Panc1 (cell line): ENCODE data around the gene RASIP1. TPM values are rescaled to one million over a fixed set of nuclear protein-coding genes. Genes with fewer than 3 reads are reported as not detected.

ENCODE experiments used
- ATAC-seq: fragments of 200-7000 bp; cut with Tn5 transposase; 2 replicates; pipeline ENCODE4 v1.9.1; 2020; ENCODE audit warnings: mild to moderate bottlenecking, moderate library complexity
- BruUV-seq: library from RNA; stranded (reverse); fragments of 400-500 nt; replicated peaks from 2 replicates; lab custom pipeline; 2021; lab: Mats Ljungman, UMichigan
- CTCF ChIA-PET: fragments of 300-600 bp; sonication (Branson Sonifier 250); formaldehyde crosslinking; loops from one replicate; lab custom pipeline; 2022; ENCODE audit warnings: antibody characterized with exemption; lab: Charles Lee
- POLR2A ChIA-PET: fragments of 300-600 bp; sonication (Branson Sonifier 250); formaldehyde crosslinking; loops from one replicate; lab custom pipeline; 2022; ENCODE audit warnings: antibody characterized with exemption; lab: Charles Lee
- DNase-seq: peaks from one replicate; pipeline ENCODE4 v3.0.0-alpha.2; 2010; ENCODE audit warnings: low read depth, low spot score
- H3K27ac ChIP-seq: 2 replicates; pipeline ENCODE4 v1.5.1; 2011; ENCODE audit warnings: mild to moderate bottlenecking, low read length, inconsistent platforms
- H3K27me3 ChIP-seq: fragments of 200-500 bp; sonication (Bioruptor generic); 2 replicates; pipeline ENCODE4 v1.6.0; 2014; ENCODE audit warnings: low read length, inconsistent platforms; ENCODE audit not compliant: control insufficient read depth, insufficient read depth
- H3K36me3 ChIP-seq: fragments of 200-500 bp; sonication (Bioruptor generic); 2 replicates; pipeline ENCODE4 v1.5.1; 2014; ENCODE audit warnings: inconsistent platforms, mild to moderate bottlenecking, low read length, moderate library complexity; ENCODE audit not compliant: control insufficient read depth, insufficient read depth
- H3K4me1 ChIP-seq: 2 replicates; pipeline ENCODE4 v1.5.1; 2011; ENCODE audit warnings: inconsistent platforms, mild to moderate bottlenecking, low read length, moderate library complexity; ENCODE audit not compliant: control insufficient read depth, insufficient read depth
- H3K4me3 ChIP-seq, 2 experiments: 2 replicates each; pipeline ENCODE4 v1.5.1; 2011 to 2012; ENCODE audit warnings: low read depth in 2 of 2, low read length in 2 of 2, mild to moderate bottlenecking in 2 of 2, inconsistent platforms in 1 of 2, moderate library complexity in 1 of 2
- H3K9me3 ChIP-seq: fragments of 200-500 bp; sonication (Bioruptor generic); 2 replicates; pipeline ENCODE4 v1.5.1; 2014; ENCODE audit warnings: low read depth, mild to moderate bottlenecking, inconsistent platforms, low read length, moderate library complexity; ENCODE audit not compliant: control insufficient read depth, insufficient read depth
- POLR2AphosphoS5 ChIP-seq: IDR thresholded peaks from 2 replicates; pipeline ENCODE4 v1.6.1; 2012; ENCODE audit warnings: mild to moderate bottlenecking, low read depth, low read length, moderate library complexity
- SIN3A ChIP-seq: IDR thresholded peaks from 2 replicates; pipeline ENCODE4 v1.6.1; 2012; ENCODE audit warnings: low read depth, mild to moderate bottlenecking, low read length, moderate library complexity, borderline replicate concordance; ENCODE audit not compliant: insufficient read depth
- TCF7L2 ChIP-seq: IDR thresholded peaks from 2 replicates; pipeline ENCODE4 v1.6.1; 2011; ENCODE audit warnings: mild to moderate bottlenecking, low read depth, low read length, inconsistent platforms
- in situ Hi-C: cut with HindIII; loops from 2 replicates; pipeline ENCODE4 v1.10.0; 2016; ENCODE audit warnings: low sequenced_read_pairs, low pct_unique_long_range_greater_than_20kb
- intact Hi-C: fragments of 100-400 bp; cut with micrococcal nuclease; formaldehyde crosslinking; loops from one replicate; pipeline ENCODE4 v1.10.0; 2022; ENCODE audit not compliant: unreplicated experiment
- total RNA-seq: library from RNA; stranded (reverse); gene quantifications from one replicate; pipeline ENCODE4 v1.2.1, GENCODE V29; 2021; ENCODE audit not compliant: unreplicated experiment
- TF ChIP-seq, protein P1 (sequence below): fragments of 450-650 bp; IDR thresholded peaks from 2 replicates; pipeline ENCODE4 v1.5.1; 2017; ENCODE audit warnings: mild to moderate bottlenecking
- TF ChIP-seq, protein P2 (sequence below), 2 experiments: IDR thresholded peaks; 2 replicates each; pipeline ENCODE4 v1.6.1; 2011 to 2012; ENCODE audit warnings: low read depth in 2 of 2, control low read depth in 1 of 2, low read length in 1 of 2, mild to moderate bottlenecking in 1 of 2, moderate library complexity in 1 of 2; ENCODE audit not compliant: insufficient read depth in 1 of 2

The RASIP1 gene
- total RNA-seq, 1 experiment from 2014 or later: 0.41 TPM

- H3K4me3 ChIP-seq: no peak overlapping the region
- no TSS peak for BruUV-seq
- H3K36me3 ChIP-seq: no peaks in the 10 kb centered on the region
- no peak for TF ChIP-seq TCF7L2
- TF ChIP-seq, protein P1, sequence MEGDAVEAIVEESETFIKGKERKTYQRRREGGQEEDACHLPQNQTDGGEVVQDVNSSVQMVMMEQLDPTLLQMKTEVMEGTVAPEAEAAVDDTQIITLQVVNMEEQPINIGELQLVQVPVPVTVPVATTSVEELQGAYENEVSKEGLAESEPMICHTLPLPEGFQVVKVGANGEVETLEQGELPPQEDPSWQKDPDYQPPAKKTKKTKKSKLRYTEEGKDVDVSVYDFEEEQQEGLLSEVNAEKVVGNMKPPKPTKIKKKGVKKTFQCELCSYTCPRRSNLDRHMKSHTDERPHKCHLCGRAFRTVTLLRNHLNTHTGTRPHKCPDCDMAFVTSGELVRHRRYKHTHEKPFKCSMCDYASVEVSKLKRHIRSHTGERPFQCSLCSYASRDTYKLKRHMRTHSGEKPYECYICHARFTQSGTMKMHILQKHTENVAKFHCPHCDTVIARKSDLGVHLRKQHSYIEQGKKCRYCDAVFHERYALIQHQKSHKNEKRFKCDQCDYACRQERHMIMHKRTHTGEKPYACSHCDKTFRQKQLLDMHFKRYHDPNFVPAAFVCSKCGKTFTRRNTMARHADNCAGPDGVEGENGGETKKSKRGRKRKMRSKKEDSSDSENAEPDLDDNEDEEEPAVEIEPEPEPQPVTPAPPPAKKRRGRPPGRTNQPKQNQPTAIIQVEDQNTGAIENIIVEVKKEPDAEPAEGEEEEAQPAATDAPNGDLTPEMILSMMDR: no peak
- TF ChIP-seq POLR2AphosphoS5: no peak
- TF ChIP-seq, protein P2, sequence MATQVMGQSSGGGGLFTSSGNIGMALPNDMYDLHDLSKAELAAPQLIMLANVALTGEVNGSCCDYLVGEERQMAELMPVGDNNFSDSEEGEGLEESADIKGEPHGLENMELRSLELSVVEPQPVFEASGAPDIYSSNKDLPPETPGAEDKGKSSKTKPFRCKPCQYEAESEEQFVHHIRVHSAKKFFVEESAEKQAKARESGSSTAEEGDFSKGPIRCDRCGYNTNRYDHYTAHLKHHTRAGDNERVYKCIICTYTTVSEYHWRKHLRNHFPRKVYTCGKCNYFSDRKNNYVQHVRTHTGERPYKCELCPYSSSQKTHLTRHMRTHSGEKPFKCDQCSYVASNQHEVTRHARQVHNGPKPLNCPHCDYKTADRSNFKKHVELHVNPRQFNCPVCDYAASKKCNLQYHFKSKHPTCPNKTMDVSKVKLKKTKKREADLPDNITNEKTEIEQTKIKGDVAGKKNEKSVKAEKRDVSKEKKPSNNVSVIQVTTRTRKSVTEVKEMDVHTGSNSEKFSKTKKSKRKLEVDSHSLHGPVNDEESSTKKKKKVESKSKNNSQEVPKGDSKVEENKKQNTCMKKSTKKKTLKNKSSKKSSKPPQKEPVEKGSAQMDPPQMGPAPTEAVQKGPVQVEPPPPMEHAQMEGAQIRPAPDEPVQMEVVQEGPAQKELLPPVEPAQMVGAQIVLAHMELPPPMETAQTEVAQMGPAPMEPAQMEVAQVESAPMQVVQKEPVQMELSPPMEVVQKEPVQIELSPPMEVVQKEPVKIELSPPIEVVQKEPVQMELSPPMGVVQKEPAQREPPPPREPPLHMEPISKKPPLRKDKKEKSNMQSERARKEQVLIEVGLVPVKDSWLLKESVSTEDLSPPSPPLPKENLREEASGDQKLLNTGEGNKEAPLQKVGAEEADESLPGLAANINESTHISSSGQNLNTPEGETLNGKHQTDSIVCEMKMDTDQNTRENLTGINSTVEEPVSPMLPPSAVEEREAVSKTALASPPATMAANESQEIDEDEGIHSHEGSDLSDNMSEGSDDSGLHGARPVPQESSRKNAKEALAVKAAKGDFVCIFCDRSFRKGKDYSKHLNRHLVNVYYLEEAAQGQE (IDR thresholded peaks at IDR 0.05; ENCODE audit: insufficient read depth in 1 of 2, low read depth in 2 of 2, low read length in 1 of 2): no peak
- no peak for TF ChIP-seq SIN3A
- no peak for DNase-seq
- H3K27ac ChIP-seq: no peak overlapping the region
- ATAC-seq: no peak
- no peaks in the 10 kb centered on the region for H3K4me1 ChIP-seq
- intact Hi-C loops (no loop called here), in situ Hi-C loops (no loop called here)
- H3K27me3 ChIP-seq: no peaks in the 10 kb centered on the region
- POLR2A ChIA-PET: no interaction called here
- H3K9me3 ChIP-seq: no peaks in the 10 kb centered on the region
- CTCF ChIA-PET: interaction anchor here (0.7 kb wide), 1 partner anchor 112 kb away, joined by 5 read pairs; no protein-coding TSS in a partner anchor
These were observed 66.1 kb downstream of the RASIP1 start for GRCh38 chr19:48674216-48674809.

DNA sequence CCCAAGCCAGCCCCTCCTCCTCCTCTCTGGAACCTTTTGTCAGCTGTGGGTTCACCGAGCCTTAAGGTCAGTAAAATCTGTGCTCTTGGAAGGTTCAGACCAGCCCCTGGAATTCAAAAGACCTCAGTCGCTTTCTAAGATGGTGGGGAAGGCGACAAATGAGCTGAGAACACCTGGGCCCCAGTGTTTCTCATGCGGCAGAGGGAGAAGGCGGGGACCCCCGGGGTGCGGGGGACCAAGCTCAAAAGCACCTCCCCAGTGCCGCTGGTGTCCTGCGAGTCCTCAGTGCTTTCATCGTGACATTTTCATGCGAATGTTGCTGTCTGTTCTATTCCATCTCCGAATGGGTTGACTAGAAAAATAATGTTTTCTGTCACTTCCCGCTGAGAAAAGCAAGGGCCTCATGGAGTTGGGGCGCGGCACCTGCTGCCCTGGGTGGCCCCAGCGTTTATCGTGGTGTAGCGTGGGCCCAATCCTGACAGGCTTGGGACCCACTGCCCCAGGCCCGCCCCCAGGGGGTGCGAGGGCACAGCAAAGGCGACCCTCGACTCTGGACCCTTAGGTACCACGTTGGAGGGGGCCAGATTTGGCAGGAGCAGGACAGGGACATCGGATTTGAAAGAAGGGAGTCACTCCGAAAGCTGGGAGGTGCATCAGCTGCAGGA is 66.8 kb downstream of the RASIP1 start:
- intact Hi-C loops: no loop called here
- POLR2A ChIA-PET: no interaction called here
- CTCF ChIA-PET: interaction anchor here (0.7 kb wide), 1 partner anchor 112 kb away, joined by 5 read pairs; no protein-coding TSS in a partner anchor

More for the DNA sequence above, 66.8 kb downstream of the RASIP1 start:
- in situ Hi-C loops: no loop called here
- no peaks in the 10 kb centered on the region for H3K27me3 ChIP-seq
- H3K36me3 ChIP-seq: no peaks in the 10 kb centered on the region
- no peaks in the 10 kb centered on the region for H3K9me3 ChIP-seq
- H3K27ac ChIP-seq: no peak overlapping the region
- H3K4me3 ChIP-seq: no peak overlapping the region
- no peak for TF ChIP-seq TCF7L2
- TF ChIP-seq, protein P1: no peak
- no peak for TF ChIP-seq POLR2AphosphoS5
- TF ChIP-seq SIN3A: no peak
- TF ChIP-seq, protein P2 (IDR thresholded peaks at IDR 0.05; ENCODE audit: insufficient read depth in 1 of 2, low read depth in 2 of 2, low read length in 1 of 2): no peak
- DNase-seq: no peak
- BruUV-seq: no TSS peak
- H3K4me1 ChIP-seq: no peaks in the 10 kb centered on the region
- ATAC-seq: no peak
